ENCODE results near the gene SEL1L2. TPM values are rescaled to one million over a fixed set of nuclear protein-coding genes. Genes with fewer than 3 reads are reported as not detected.

Gene SEL1L2
- total RNA-seq, 3 donors from 2014 or later = not detected

DNA sequence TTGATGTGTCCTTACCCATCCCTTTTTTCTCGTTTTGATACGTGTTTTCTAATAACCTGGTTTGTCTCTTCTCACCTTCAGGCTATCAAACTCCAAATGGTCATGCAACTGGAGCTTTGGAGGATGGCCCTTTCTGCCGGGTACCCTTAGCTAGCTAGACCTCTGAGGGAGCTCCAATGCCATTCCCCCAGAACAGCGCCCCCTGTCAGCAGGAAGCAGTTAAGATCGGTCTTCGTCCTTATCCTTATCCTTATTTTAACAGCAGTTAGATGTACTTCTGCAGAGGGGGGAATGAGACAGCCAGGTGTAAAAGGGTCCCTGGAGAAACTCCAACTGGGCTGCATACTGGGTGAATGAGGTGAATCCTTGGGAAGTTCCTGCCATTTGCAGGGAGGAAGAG, 37.2 kb downstream of the SEL1L2 start:
- ATAC-seq (no peak), DNase-seq (no peak)
- Histone ChIP-seq H3K4me3 (no peak overlapping the region), H3K36me3 (ENCODE audit: low read depth) (no peaks in the 10 kb centered on the region), H3K9me3 (no peaks in the 10 kb centered on the region), H3K4me1 (ENCODE audit: low read depth) (no peaks in the 10 kb centered on the region)
- TF ChIP-seq, protein P1, sequence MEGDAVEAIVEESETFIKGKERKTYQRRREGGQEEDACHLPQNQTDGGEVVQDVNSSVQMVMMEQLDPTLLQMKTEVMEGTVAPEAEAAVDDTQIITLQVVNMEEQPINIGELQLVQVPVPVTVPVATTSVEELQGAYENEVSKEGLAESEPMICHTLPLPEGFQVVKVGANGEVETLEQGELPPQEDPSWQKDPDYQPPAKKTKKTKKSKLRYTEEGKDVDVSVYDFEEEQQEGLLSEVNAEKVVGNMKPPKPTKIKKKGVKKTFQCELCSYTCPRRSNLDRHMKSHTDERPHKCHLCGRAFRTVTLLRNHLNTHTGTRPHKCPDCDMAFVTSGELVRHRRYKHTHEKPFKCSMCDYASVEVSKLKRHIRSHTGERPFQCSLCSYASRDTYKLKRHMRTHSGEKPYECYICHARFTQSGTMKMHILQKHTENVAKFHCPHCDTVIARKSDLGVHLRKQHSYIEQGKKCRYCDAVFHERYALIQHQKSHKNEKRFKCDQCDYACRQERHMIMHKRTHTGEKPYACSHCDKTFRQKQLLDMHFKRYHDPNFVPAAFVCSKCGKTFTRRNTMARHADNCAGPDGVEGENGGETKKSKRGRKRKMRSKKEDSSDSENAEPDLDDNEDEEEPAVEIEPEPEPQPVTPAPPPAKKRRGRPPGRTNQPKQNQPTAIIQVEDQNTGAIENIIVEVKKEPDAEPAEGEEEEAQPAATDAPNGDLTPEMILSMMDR (IDR thresholded peaks at IDR 0.05) = no peak
- intact Hi-C loops (cut with DNase I, micrococcal nuclease) = no loop called here

DNA sequence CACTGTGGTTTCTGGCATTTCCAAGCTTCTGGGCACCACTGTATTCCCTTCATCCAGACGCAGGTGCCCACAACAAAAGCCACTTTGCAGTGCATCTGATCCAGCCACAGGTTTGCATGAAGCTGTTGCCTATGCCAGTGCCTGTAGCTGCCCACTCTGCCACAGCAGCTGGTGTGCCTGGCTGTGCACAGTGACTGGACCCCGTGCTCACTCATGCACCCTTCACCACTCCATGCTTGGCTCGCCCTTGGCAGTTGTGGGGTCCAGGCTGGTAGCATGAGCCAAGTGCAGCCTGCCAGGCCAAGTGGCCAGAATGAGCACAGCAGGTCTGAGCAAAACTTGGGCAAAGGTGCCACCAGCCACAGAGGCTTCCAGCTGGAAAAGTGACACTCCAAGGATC, 42.7 kb downstream of the SEL1L2 start:
- Histone ChIP-seq H3K4me1 (ENCODE audit: low read depth) (no peaks in the 10 kb centered on the region), H3K36me3 (ENCODE audit: low read depth) (no peaks in the 10 kb centered on the region), H3K4me3 (no peak overlapping the region), H3K9me3 (no peaks in the 10 kb centered on the region)
- ATAC-seq (no peak), DNase-seq (no peak)
- intact Hi-C loops (cut with DNase I, micrococcal nuclease) = no loop called here
- TF ChIP-seq, protein P1 (IDR thresholded peaks at IDR 0.05) = no peak

DNA sequence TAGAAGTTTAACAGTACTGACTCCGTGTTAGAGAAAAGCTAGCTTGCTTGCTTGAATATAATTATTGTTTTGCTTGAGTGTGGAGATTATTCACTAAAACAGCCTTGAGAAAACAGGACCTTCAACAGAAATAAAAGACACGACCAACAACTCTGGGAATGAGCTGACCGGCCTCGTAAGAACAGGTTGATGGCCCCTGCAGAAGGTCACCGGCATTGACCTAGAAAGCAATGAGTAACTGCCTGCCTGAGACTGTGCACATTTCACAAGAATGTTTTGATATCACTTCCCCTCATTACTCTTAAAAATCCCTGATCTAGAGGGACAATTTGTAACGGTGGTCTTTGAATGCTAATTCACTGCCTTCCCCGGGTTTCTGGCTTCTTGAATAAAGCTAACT, 49.4 kb downstream of the SEL1L2 start:
- ATAC-seq (no peak), DNase-seq (no peak)
- no peak overlapping the region for H3K4me3 ChIP-seq
- H3K9me3 ChIP-seq = no peaks in the 10 kb centered on the region
- TF ChIP-seq, protein P1 (IDR thresholded peaks at IDR 0.05) = no peak
- H3K36me3 ChIP-seq (ENCODE audit: low read depth) = no peaks in the 10 kb centered on the region
- no peaks in the 10 kb centered on the region for H3K4me1 ChIP-seq (ENCODE audit: low read depth)
- intact Hi-C loops (cut with DNase I, micrococcal nuclease) = no loop called here

DNA sequence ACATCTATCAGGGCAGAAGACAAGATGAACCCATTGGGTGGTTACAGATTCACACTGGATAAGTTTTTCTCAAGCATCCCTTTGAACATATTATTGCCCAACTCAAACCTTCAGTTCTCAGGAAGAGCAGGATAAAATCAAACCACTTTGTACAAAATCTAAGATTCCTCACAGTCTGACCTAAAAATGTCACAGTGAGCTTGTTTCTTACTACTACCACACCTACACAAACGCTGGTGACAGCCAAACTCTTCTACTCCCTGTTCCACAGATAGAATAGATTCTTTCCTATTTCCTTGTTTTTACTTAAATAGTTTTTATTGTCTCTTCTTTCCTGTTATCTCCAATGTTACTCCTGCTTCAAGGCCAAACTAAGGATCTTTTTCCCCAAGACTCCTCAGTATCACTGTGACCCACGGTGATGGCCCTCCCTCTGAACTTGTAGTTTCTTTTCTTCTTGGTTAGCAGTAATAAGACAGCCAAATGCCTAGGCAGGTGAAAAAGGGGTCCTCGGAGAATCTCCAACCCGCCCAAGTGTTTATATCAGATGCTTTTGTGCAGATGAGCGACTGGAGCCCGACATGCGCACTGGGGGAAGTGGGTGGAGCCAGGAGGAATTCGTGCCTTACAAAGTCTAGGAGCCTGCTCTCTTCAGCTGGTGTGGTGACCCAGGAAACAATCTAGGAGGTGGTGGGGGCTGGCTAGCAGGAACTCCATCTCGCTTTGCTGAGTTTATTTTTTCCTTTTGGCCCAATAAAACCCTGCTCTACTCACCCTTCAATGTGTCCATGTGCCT, 53.4 kb downstream of the SEL1L2 start:
- ATAC-seq (no peak), DNase-seq (no peak)
- Histone ChIP-seq H3K4me3 (no peak overlapping the region), H3K36me3 (ENCODE audit: low read depth) (no peaks in the 10 kb centered on the region), H3K4me1 (ENCODE audit: low read depth) (no peaks in the 10 kb centered on the region), H3K9me3 (no peaks in the 10 kb centered on the region)
- TF ChIP-seq, protein P1 (IDR thresholded peaks at IDR 0.05) = no peak
- intact Hi-C loops (cut with DNase I, micrococcal nuclease) = no loop called here

DNA sequence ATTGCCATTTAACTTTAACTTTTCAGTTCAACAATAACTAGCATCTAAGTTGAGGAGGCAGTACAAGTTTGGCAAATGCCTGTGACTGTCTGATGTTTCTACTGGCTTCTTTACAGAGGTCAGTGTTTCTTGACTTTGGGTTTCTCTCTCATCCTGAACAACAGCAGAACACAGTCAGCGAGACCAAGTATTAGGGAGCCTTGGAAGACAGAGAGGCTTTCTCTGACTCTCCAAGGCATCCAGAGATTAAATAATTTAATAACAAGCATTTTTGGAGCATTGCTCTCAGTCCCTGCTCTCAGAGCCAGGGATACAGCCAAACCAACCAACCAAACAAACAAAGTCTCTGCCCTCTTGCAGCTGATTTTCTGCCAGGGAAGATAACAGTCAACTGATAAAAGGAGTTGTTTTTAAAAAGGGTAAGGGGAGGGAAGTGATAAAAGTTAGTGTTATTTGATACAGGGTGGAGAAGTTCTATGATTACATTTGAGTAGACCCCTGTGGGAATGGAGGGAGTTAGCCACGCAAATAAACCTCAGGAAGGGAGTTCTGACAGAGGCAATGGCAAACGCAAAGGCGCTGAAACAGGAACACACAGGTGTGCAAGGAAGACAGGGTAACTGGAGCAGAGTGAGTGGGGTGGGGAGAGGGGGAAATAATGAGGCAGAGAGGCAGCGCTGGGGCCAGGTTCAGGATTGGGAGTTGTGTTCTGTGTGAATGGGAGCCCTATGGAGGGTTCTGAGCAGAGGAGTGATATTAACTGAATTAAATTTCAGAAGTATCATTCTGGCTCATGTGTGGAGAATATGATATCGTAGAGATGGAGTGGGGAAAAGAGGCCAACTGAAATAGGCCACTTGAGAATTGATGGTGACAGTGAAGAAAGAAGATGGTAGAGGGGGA, 55.2 kb downstream of the SEL1L2 start:
- no peak overlapping the region for H3K4me3 ChIP-seq

More for the DNA sequence above, 55.2 kb downstream of the SEL1L2 start:
- H3K4me1 ChIP-seq (ENCODE audit: low read depth) = no peaks in the 10 kb centered on the region
- DNase-seq (no peak), ATAC-seq (no peak)
- TF ChIP-seq, protein P1 (IDR thresholded peaks at IDR 0.05) = no peak
- intact Hi-C loops (cut with DNase I, micrococcal nuclease) = no loop called here
- no peaks in the 10 kb centered on the region for H3K36me3 ChIP-seq (ENCODE audit: low read depth)
- no peaks in the 10 kb centered on the region for H3K9me3 ChIP-seq

Measured in mucosa of descending colon (tissue), 3 donors.